Measurements from ENCODE around the gene TMSB4X.

DNA sequence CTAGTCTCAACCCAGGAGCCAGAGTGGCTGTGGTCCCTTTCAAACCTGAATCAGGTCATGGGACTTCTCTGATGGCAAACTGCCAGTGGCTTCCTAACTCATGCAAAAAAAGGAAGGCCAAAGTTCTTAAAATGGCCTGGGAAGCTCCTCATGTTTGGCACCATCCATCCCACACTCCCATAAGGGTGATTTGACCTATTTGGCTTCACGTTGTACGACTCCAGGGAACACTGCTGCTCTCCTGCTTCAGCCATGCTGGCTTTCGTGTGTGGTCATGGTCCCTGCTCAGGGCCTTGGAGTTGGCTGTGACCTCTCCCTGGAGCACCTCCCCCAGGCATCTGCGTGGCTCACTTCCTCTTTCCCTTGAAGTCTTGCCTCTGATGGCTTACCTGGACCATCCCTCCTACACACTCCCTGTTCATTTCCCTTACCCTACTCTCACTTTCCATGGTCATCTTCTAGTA lies 12.8 kb upstream of the TMSB4X start:
- TF ChIP-seq RFX5 (IDR thresholded peaks at IDR 0.05; ENCODE audit: low read depth, low read length) (no peak), POLR2A (IDR thresholded peaks at IDR 0.05; ENCODE audit: low read depth, low read length) (no peak), MAZ (IDR thresholded peaks at IDR 0.05; ENCODE audit: borderline replicate concordance, low read depth, low read length) (no peak), CEBPB (IDR thresholded peaks at IDR 0.05; ENCODE audit: low read depth, low read length) (no peak), RAD21 (IDR thresholded peaks at IDR 0.05; ENCODE audit: low read length) (no peak), FOS (IDR thresholded peaks at IDR 0.05; ENCODE audit: low read depth, low read length) (no peak), MAFK (IDR thresholded peaks at IDR 0.05; ENCODE audit: low read depth, low read length) (no peak), BHLHE40 (IDR thresholded peaks at IDR 0.05; ENCODE audit: low read depth, low read length) (no peak), MXI1 (IDR thresholded peaks at IDR 0.05; ENCODE audit: borderline replicate concordance, low read depth, low read length) (no peak), SMC3 (IDR thresholded peaks at IDR 0.05; ENCODE audit: low read depth, low read length) (no peak), RCOR1 (IDR thresholded peaks at IDR 0.05; ENCODE audit: insufficient replicate concordance, low read length) (no peak)
- TF ChIP-seq, protein P1, sequence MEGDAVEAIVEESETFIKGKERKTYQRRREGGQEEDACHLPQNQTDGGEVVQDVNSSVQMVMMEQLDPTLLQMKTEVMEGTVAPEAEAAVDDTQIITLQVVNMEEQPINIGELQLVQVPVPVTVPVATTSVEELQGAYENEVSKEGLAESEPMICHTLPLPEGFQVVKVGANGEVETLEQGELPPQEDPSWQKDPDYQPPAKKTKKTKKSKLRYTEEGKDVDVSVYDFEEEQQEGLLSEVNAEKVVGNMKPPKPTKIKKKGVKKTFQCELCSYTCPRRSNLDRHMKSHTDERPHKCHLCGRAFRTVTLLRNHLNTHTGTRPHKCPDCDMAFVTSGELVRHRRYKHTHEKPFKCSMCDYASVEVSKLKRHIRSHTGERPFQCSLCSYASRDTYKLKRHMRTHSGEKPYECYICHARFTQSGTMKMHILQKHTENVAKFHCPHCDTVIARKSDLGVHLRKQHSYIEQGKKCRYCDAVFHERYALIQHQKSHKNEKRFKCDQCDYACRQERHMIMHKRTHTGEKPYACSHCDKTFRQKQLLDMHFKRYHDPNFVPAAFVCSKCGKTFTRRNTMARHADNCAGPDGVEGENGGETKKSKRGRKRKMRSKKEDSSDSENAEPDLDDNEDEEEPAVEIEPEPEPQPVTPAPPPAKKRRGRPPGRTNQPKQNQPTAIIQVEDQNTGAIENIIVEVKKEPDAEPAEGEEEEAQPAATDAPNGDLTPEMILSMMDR (conservative IDR thresholded peaks at IDR 0.05; ENCODE audit: low read depth, low read length): no peak
